ENCODE data around the gene MRGPRG.

GRCh38 chr11:3190600-3190999 is 28.0 kb downstream of the MRGPRG start:
- no peak for TF ChIP-seq POLR2AphosphoS5 (IDR thresholded peaks at IDR 0.05; ENCODE audit: low read depth, low read length)
- TF ChIP-seq POLR2A (IDR thresholded peaks at IDR 0.05; ENCODE audit: low read depth, low read length): no peak
- TF ChIP-seq TAF1 (IDR thresholded peaks at IDR 0.05; ENCODE audit: borderline replicate concordance, low read depth, low read length): no peak
